ENCODE measurements around the gene ELMO1. TPM values are rescaled to one million over a fixed set of nuclear protein-coding genes. Genes with fewer than 3 reads are reported as not detected.

ELMO1 gene
- total RNA-seq, 4 donors from 2014 or later: 31.1 to 42.9 (median 38.7) TPM

GRCh38 chr7:37441816-37442215 lies 6.8 kb downstream of the ELMO1 start:
- intact Hi-C loops (cut with DNase I): no loop called here
- Histone ChIP-seq H3K9me3 (no peaks in the 10 kb centered on the region), H3K27me3 (peaks cover 0 to 14% (median 0%) of the 10 kb centered on the region in 4 donors), H3K27ac (replicated peaks in 1 of 4) (peak overlapping the region; percentile 38 to 60 (median 56)), H3K4me1 (peaks cover 33 to 50% (median 45%) of the 10 kb centered on the region in 4 donors), H3K36me3 (no peaks in the 10 kb centered on the region), H3K4me3 (no peak overlapping the region)
- WGBS: 71% methylated on average over 3 of the region's 3 CpGs
- DNase-seq (ENCODE audit: extremely low spot score): no peak
- no peak for TF ChIP-seq CTCF (IDR thresholded peaks at IDR 0.05)
- TF ChIP-seq POLR2AphosphoS5 (IDR thresholded peaks at IDR 0.05): no peak
- TF ChIP-seq EP300 (IDR thresholded peaks at IDR 0.05): no peak
- no peak for TF ChIP-seq POLR2A (IDR thresholded peaks at IDR 0.05; ENCODE audit: low read depth)

GRCh38 chr7:37441386-37441760 lies 7.3 kb downstream of the ELMO1 start:
- DNase-seq (ENCODE audit: extremely low spot score): no peak
- intact Hi-C loops (cut with DNase I): no loop called here
- Histone ChIP-seq H3K36me3 (no peaks in the 10 kb centered on the region), H3K4me3 (no peak overlapping the region), H3K27ac (replicated peaks in 1 of 4) (peak overlapping the region; percentile 38 to 60 (median 56)), H3K27me3 (peaks cover 0 to 11% (median 0%) of the 10 kb centered on the region in 4 donors), H3K4me1 (peaks cover 31 to 50% (median 44%) of the 10 kb centered on the region in 4 donors), H3K9me3 (no peaks in the 10 kb centered on the region)
- no peak for TF ChIP-seq CTCF (IDR thresholded peaks at IDR 0.05)
- no peak for TF ChIP-seq POLR2AphosphoS5 (IDR thresholded peaks at IDR 0.05)
- no peak for TF ChIP-seq POLR2A (IDR thresholded peaks at IDR 0.05; ENCODE audit: low read depth)
- no peak for TF ChIP-seq EP300 (IDR thresholded peaks at IDR 0.05)
- WGBS: 60% methylated on average over 3 of the region's 3 CpGs

- no peaks in the 10 kb centered on the region for H3K9me3 ChIP-seq
- peaks cover 0 to 6% (median 0%) of the 10 kb centered on the region in 4 donors for H3K27me3 ChIP-seq
- WGBS: 58% methylated on average over 8 of the region's 8 CpGs
- no peaks in the 10 kb centered on the region for H3K36me3 ChIP-seq
- TF ChIP-seq EP300 (IDR thresholded peaks at IDR 0.05): no peak
- peak in 1 of 2 donors; percentile 26 for TF ChIP-seq POLR2AphosphoS5 (IDR thresholded peaks at IDR 0.05)
- intact Hi-C loops (cut with DNase I): no loop called here
- no peak for DNase-seq (ENCODE audit: extremely low spot score)
- H3K27ac ChIP-seq (replicated peaks in 1 of 4): peak overlapping the region; percentile 38 to 60 (median 56)
- H3K4me3 ChIP-seq: no peak overlapping the region
- H3K4me1 ChIP-seq: peaks cover 29 to 50% (median 44%) of the 10 kb centered on the region in 4 donors
Measured at GRCh38 chr7:37440738-37441385, 7.8 kb downstream of the ELMO1 start.

- intact Hi-C loops (cut with DNase I): no loop called here
- no peak for TF ChIP-seq POLR2A (IDR thresholded peaks at IDR 0.05; ENCODE audit: low read depth)
- no peak for TF ChIP-seq CTCF (IDR thresholded peaks at IDR 0.05)
- TF ChIP-seq POLR2AphosphoS5 (IDR thresholded peaks at IDR 0.05): no peak
- TF ChIP-seq EP300 (IDR thresholded peaks at IDR 0.05): no peak
- DNase-seq (ENCODE audit: extremely low spot score): no peak
- Histone ChIP-seq H3K27ac (replicated peaks in 1 of 4) (peak overlapping the region in 2 of 4 donors; percentile 55 to 56), H3K4me3 (no peak overlapping the region), H3K9me3 (no peaks in the 10 kb centered on the region), H3K36me3 (no peaks in the 10 kb centered on the region), H3K27me3 (no peaks in the 10 kb centered on the region), H3K4me1 (peaks cover 29 to 54% (median 44%) of the 10 kb centered on the region in 4 donors)
- WGBS: 81% methylated on average over 1 of the region's 1 CpG
Measured at GRCh38 chr7:37439653-37440026, 9.0 kb downstream of the ELMO1 start.

GRCh38 chr7:37438906-37439652 lies 9.6 kb downstream of the ELMO1 start:
- Histone ChIP-seq H3K4me1 (peaks cover 29 to 55% (median 42%) of the 10 kb centered on the region in 4 donors), H3K4me3 (no peak overlapping the region), H3K27ac (replicated peaks in 1 of 4) (peak overlapping the region in 1 of 4 donors; percentile 55), H3K27me3 (no peaks in the 10 kb centered on the region), H3K9me3 (no peaks in the 10 kb centered on the region), H3K36me3 (no peaks in the 10 kb centered on the region)
- no peak for TF ChIP-seq CTCF (IDR thresholded peaks at IDR 0.05)
- TF ChIP-seq POLR2AphosphoS5 (IDR thresholded peaks at IDR 0.05): no peak
- TF ChIP-seq POLR2A (IDR thresholded peaks at IDR 0.05; ENCODE audit: low read depth): no peak
- no peak for TF ChIP-seq EP300 (IDR thresholded peaks at IDR 0.05)
- no peak for DNase-seq (ENCODE audit: extremely low spot score)
- intact Hi-C loops (cut with DNase I): no loop called here
- WGBS: 80% methylated on average over 4 of the region's 4 CpGs
